ENCODE measurements around the gene RASAL1.

DNA sequence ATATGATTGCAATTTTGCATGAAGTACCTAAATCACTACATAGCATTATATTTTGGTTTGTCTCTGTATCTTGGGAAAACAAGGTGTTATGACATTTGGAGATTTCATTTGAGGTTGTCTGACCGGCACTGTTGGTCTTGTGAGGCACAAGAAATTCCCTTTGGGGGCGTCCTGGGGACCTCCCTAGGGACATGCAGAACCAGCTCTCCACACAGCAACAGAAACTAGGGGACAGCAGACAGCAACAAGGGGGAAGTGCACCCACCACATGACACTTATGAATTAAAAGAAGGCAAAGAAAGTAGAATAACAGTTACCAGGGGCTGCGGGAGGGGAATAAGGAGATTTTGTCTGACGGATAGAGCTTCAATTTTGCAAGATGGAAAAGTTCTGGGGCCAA, 35.4 kb upstream of the RASAL1 start:
- TF ChIP-seq, protein P1, sequence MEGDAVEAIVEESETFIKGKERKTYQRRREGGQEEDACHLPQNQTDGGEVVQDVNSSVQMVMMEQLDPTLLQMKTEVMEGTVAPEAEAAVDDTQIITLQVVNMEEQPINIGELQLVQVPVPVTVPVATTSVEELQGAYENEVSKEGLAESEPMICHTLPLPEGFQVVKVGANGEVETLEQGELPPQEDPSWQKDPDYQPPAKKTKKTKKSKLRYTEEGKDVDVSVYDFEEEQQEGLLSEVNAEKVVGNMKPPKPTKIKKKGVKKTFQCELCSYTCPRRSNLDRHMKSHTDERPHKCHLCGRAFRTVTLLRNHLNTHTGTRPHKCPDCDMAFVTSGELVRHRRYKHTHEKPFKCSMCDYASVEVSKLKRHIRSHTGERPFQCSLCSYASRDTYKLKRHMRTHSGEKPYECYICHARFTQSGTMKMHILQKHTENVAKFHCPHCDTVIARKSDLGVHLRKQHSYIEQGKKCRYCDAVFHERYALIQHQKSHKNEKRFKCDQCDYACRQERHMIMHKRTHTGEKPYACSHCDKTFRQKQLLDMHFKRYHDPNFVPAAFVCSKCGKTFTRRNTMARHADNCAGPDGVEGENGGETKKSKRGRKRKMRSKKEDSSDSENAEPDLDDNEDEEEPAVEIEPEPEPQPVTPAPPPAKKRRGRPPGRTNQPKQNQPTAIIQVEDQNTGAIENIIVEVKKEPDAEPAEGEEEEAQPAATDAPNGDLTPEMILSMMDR (IDR thresholded peaks at IDR 0.05), result no peak
- TF ChIP-seq EZH2 (IDR thresholded peaks at IDR 0.05), result no peak
